Activated naive CD8-positive, alpha-beta T cell treated with anti-CD3 and anti-CD28 coated beads, Interleukin-2, amount 50 U/mL, for 24 hours (primary cell): Measurements from ENCODE around the gene CALHM1.
"Not testable (repeated sequence)": the region's sequence is repeated elsewhere in the genome, so short reads cannot be mapped to it uniquely, and the experiment has no call there.

Experiments
- ATAC-seq: fragments of 150-1000 bp; cut with Tn5 transposase; one replicate; pipeline ENCODE4 v1.10.0; 2021
- DNase-seq: peaks from one replicate; pipeline ENCODE4 v3.0.0; 2021
- H3K27ac Mint-ChIP-seq: one replicate; pipeline ENCODE4 v1.8.0; 2021; ENCODE audit warnings: mild to moderate bottlenecking, mixed read lengths
- H3K27me3 Mint-ChIP-seq: one replicate; pipeline ENCODE4 v1.8.0; 2021; ENCODE audit warnings: mixed read lengths
- H3K36me3 Mint-ChIP-seq: one replicate; pipeline ENCODE4 v1.8.0; 2021; ENCODE audit warnings: low read depth, mixed read lengths
- H3K4me1 Mint-ChIP-seq: one replicate; pipeline ENCODE4 v1.8.0; 2021; ENCODE audit warnings: mixed read lengths
- H3K4me3 Mint-ChIP-seq: one replicate; pipeline ENCODE4 v1.8.0; 2021; ENCODE audit warnings: mild to moderate bottlenecking, moderate library complexity, mixed read lengths
- H3K9me3 Mint-ChIP-seq: one replicate; pipeline ENCODE4 v1.8.0; 2021; ENCODE audit warnings: mixed read lengths

The CALHM1 gene, protein sequence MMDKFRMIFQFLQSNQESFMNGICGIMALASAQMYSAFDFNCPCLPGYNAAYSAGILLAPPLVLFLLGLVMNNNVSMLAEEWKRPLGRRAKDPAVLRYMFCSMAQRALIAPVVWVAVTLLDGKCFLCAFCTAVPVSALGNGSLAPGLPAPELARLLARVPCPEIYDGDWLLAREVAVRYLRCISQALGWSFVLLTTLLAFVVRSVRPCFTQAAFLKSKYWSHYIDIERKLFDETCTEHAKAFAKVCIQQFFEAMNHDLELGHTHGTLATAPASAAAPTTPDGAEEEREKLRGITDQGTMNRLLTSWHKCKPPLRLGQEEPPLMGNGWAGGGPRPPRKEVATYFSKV

DNA sequence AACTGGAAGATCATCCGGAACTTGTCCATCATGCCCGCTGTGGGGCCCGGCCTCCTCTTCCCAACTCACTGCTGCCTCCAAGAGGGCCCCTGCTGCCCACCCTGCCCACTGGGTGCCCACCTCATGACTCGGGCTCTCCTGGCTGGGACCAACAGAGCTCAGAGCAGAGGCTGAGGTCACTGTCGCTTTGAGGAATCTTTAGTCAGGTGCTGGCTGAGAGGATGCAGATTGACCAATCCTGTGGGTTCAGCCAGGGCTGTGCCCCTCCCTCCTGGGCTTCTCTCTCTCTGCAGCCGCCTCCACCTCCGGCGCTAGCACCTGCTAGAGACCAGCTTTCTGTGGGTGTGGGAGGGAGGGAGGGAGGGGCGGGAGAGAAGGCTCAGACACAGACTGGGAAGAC is at the start of gene CALHM1:
Gene CALHM1, minus strand, starts transcription at position 181 of the 400 bp plus-strand sequence. Its CDS starts 149 bp downstream, at position 32.
- H3K27ac Mint-ChIP-seq: no peak within 1 kb of the TSS
- no peaks in the 10 kb centered on the region for H3K36me3 Mint-ChIP-seq
- H3K4me3 Mint-ChIP-seq: no peak within 1 kb of the TSS
- ATAC-seq (peak; percentile 30), DNase-seq (no peak)
- peaks cover 5% of the 10 kb centered on the region for H3K4me1 Mint-ChIP-seq
- H3K27me3 Mint-ChIP-seq: no peaks in the 10 kb centered on the region
- no peaks in the 10 kb centered on the region for H3K9me3 Mint-ChIP-seq

DNA sequence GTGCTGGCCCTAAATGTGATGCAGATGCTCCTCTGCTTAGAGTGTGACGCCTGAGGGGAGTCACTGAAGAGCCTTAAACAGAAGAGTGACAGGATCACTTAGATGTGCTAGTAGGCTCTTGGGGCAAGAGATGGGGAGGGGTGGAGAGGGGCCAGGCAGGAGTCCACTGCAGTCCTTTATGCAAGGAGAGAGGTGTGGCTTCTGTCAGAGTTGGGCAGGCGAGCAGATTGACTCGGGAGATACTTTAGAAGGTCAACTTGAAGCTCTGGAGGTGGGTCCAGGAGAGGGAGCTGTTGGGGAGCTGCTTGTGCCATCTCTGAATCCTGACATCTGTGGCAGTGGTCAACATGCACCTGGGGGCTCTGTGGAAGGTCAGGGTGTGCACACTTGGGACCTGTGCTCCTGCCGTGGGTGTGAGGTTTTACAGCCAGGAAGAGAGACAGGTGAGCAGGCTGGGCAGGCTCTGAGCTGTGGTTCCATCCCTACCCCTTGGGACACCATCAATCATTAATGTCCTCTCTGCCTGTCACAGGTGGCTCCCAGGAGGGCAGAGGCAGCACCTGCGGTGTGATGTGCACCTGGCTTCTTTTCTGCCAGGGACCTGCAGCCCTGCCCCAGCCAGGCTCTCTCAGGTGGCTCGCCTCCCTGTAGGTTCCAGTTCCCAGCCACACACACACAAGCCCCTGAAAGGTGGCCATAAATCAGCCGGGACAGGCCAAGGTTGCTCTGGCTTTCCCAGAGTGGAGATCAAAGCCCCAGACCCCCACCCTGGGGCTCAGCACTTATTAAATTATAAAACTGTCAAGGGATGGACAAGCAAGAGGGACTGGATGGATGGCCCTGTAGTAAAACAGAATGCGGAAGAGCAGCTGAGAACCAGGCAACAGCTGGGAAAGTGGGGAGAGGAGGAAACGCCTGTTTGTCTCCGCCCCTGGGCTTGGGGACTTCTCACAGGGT is 48.8 kb upstream of the CALHM1 start:
- DNase-seq (no peak), ATAC-seq (no peak)
- H3K4me1 Mint-ChIP-seq: peaks cover 14% of the 10 kb centered on the region
- no peak overlapping the region for H3K27ac Mint-ChIP-seq
- no peak overlapping the region for H3K4me3 Mint-ChIP-seq
- H3K9me3 Mint-ChIP-seq: no peaks in the 10 kb centered on the region
- H3K36me3 Mint-ChIP-seq: peaks cover 1% of the 10 kb centered on the region
- H3K27me3 Mint-ChIP-seq: peaks cover 41% of the 10 kb centered on the region

DNA sequence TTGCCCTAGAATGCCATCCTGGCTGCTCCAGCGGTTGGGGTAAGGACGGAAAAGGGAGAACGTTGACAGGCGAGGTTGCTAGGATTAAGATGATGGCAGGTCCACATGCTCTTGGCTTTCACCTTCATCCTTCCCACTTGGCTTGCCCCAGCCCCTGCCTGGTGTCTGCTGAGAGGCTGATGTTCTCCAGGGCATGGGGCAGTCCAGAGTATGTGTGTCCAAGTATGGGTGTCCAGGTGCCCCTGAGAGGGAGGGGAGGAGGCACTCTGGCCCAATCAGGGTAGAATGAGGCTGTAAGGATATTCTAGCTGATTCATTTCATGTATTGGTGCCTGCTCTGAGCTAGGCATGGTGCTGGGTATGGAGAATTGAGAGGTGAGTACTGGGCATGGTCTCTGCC is 47.4 kb upstream of the CALHM1 start:
- peaks cover 53% of the 10 kb centered on the region for H3K27me3 Mint-ChIP-seq
- ATAC-seq (no peak), DNase-seq (no peak)
- H3K27ac Mint-ChIP-seq: no peak overlapping the region
- H3K4me1 Mint-ChIP-seq: peaks cover 15% of the 10 kb centered on the region
- H3K9me3 Mint-ChIP-seq: no peaks in the 10 kb centered on the region
- peaks cover 1% of the 10 kb centered on the region for H3K36me3 Mint-ChIP-seq
- H3K4me3 Mint-ChIP-seq: no peak overlapping the region

DNA sequence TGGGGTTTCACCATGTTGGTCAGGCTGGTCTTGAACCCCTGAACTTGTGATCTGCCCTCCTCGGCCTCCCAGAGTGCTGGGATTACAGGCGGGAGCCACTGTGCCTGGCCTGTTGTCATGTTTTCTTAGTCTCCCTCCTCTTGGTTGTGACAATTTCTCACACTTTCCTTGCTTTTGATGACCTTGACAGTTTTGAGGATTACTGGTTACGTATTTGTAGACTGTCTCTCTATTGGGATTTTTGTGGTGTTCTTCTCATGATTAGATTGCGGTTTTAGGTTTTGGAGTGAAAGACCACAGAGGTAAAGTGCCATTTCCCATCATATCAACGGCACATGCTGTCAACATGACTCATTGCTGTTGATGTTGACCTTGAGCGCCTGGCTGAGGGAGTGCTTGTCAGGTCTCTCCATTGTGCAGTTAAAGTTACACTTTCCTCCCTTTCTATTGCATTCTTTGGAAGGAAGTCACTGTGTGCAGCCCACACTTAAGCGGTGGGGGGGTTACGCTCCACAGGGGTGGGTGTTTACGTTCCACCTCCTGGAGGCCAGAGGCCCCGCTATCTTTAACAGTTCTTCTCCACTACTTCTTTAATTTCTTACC is 45.6 kb upstream of the CALHM1 start:
- H3K27me3 Mint-ChIP-seq: peaks cover 63% of the 10 kb centered on the region
- peaks cover 26% of the 10 kb centered on the region for H3K4me1 Mint-ChIP-seq
- H3K27ac Mint-ChIP-seq: peak overlapping the region; percentile 79
- H3K4me3 Mint-ChIP-seq: peak overlapping the region; percentile 36
- peaks cover 1% of the 10 kb centered on the region for H3K36me3 Mint-ChIP-seq
- peak; percentile 92 for ATAC-seq
- DNase-seq: no peak
- H3K9me3 Mint-ChIP-seq: no peaks in the 10 kb centered on the region

DNA sequence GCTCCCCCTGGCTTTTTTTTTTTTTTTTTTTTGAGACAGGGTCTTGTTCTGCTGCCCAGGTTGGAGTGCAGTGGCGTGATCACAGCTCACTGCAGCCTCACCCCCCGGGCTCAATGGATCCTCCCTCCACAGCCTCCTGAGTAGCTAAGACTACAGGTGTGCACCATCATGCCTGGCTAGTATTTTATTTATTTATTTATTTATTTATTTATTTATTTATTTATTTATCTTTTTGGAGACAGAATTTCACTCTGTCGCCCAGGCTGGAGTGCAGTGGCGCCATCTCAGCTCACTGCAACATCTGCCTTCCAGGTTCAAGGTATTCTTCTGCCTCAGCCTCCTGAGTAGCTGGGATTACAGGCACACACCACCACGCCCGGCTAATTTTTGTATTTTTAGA is 45.1 kb upstream of the CALHM1 start:
- DNase-seq, H3K36me3 Mint-ChIP-seq, H3K9me3 Mint-ChIP-seq, H3K4me3 Mint-ChIP-seq, ATAC-seq, H3K27ac Mint-ChIP-seq: not testable (repeated sequence)
- peaks cover 26% of the 10 kb centered on the region for H3K4me1 Mint-ChIP-seq
- H3K27me3 Mint-ChIP-seq: peaks cover 67% of the 10 kb centered on the region

DNA sequence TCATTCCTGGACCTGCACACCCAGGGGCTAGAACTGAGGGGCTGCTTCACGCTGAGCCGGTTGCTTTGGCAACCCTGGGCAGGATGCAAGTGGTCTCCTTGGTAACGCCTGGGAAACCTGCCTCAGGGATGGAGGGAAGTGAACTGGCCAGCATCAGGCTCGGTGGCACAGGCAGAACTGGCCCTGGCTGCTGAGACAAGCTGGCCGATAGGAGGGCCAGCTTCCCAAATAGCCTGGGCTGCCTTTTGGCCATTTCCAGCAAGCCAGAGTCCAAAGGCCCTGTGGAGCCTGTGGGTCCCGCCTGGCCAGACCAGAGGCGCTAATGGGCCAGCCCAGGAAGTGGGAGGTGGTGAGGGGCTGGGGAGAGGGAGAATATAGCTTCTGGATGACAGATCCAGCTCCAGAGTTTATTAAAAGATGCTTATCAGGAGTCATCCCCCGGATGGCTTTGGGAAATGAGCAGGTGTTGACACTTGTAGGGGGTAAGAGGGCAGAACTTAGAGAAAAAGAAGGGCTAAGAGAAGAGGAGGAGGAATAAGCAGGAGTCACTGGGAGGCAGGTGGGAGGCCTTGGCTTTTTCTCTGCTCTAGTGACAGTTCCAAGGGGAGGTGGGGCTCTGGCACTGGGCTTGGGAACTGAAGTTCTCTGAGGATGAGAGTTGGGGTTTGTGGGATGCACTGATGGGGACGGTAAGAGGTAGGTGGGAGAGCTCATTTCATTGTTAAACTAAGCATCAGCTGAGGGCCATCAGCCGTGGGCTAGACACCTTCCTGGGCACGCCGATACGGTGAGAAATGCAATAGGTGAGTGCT is 44.4 kb upstream of the CALHM1 start:
- H3K36me3 Mint-ChIP-seq: peaks cover 1% of the 10 kb centered on the region
- no peaks in the 10 kb centered on the region for H3K9me3 Mint-ChIP-seq
- no peak overlapping the region for H3K27ac Mint-ChIP-seq
- H3K4me1 Mint-ChIP-seq: peaks cover 26% of the 10 kb centered on the region
- no peak overlapping the region for H3K4me3 Mint-ChIP-seq
- no peak for DNase-seq
- peaks cover 70% of the 10 kb centered on the region for H3K27me3 Mint-ChIP-seq
- no peak for ATAC-seq

DNA sequence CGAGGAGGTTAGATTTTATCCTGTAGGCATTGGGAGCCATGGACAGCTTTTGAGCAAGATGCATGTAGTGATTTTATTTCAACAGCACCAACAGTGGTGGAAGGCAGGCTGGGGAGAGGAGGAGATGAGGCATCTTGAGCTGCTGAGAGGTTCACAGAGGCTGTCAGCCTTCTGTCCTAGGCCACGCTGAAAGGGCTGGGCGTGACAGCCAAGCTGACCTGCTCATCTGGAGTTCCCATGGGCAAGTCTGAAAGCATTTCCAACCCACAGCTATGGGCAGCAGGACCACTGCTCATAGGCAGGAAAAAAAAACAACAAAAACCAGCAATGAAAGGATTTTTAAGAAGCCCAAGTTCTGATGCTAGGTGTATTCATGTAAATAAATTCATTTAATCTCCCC is 42.5 kb upstream of the CALHM1 start:
- DNase-seq (no peak), ATAC-seq (no peak)
- Mint-ChIP-seq H3K9me3 (no peaks in the 10 kb centered on the region), H3K4me3 (no peak overlapping the region), H3K4me1 (peaks cover 26% of the 10 kb centered on the region), H3K27ac (no peak overlapping the region), H3K36me3 (peaks cover 1% of the 10 kb centered on the region), H3K27me3 (peaks cover 67% of the 10 kb centered on the region)

DNA sequence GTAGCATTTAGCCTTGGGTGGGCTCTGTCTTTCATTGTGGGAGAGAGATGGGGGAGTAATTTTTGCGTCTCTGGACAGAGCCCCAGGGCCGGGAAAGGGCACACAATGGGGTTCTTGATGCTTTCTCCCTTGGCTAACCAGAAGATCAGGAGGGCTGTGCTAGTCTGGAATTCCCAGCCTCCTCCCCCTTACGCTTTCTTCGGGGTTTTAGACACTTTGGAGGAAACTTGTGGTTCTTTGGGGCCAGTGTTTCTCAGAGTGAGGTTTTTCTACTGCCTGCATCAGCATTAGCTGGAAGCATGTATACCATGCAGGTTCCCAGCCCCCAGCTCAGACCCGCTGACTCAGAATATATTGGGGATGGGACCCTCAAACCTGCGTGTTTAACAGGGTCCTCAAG is 41.8 kb upstream of the CALHM1 start:
- H3K36me3 Mint-ChIP-seq: peaks cover 1% of the 10 kb centered on the region
- no peak overlapping the region for H3K27ac Mint-ChIP-seq
- DNase-seq (no peak), ATAC-seq (no peak)
- no peaks in the 10 kb centered on the region for H3K9me3 Mint-ChIP-seq
- no peak overlapping the region for H3K4me3 Mint-ChIP-seq
- peaks cover 26% of the 10 kb centered on the region for H3K4me1 Mint-ChIP-seq
- peaks cover 68% of the 10 kb centered on the region for H3K27me3 Mint-ChIP-seq

DNA sequence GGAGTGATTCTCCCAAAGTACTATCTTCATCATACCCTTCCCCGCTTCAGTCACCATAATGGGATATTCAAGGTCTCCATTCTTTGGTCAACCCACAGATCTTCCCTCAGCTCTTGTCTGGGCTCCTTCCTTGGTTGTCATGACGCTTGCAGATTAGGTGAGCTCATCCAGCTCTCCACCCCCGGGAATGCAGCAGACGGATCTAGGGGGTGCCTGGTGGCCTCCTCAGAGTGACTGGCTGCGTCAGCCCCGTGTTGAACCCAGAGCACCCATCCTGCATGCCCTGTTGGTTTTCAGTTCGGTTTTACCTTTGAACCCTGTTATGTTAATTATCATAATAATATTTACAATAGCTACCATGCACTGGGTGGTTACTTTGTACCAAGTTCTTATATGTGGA is 41.2 kb upstream of the CALHM1 start:
- peaks cover 1% of the 10 kb centered on the region for H3K36me3 Mint-ChIP-seq
- DNase-seq: no peak
- no peaks in the 10 kb centered on the region for H3K9me3 Mint-ChIP-seq
- H3K27me3 Mint-ChIP-seq: peaks cover 74% of the 10 kb centered on the region
- no peak for ATAC-seq
- H3K27ac Mint-ChIP-seq: no peak overlapping the region
- H3K4me1 Mint-ChIP-seq: peaks cover 26% of the 10 kb centered on the region
- H3K4me3 Mint-ChIP-seq: no peak overlapping the region

DNA sequence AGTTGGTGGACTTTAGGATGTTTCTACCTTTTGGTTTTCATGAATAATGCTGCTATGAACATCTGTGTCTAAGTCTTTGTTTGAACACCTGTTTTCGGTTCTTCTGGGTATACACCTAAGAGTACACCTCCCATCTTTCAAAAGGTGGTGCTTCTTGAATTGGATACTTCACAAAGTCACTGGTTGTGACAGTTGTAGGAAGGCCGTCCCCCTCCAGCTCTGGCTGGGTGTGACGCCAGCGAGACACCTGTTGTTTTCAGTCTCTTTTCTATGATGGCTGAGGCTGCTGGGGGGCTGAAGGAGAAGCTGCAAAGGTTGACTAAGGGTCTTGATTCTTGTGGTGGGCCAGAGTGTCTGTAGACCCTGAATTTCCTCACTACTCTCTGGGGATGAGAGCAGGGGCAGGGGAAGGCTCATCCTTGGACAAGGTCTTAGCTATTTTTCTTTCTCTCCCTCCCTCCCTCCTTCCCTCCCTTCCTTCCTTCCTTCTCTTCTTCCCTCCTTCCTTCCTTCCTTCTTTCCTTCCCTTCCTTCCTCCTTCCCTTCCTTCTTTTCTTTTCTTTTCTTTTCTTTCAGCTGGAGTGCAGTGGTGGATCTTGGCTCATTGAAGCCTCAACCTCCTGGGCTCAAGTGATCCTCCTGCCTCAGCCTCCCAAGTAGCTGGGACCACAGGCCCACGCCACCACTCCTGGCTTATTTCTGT is 40.4 kb upstream of the CALHM1 start:
- no peak for ATAC-seq
- H3K36me3 Mint-ChIP-seq: no peaks in the 10 kb centered on the region

DNA sequence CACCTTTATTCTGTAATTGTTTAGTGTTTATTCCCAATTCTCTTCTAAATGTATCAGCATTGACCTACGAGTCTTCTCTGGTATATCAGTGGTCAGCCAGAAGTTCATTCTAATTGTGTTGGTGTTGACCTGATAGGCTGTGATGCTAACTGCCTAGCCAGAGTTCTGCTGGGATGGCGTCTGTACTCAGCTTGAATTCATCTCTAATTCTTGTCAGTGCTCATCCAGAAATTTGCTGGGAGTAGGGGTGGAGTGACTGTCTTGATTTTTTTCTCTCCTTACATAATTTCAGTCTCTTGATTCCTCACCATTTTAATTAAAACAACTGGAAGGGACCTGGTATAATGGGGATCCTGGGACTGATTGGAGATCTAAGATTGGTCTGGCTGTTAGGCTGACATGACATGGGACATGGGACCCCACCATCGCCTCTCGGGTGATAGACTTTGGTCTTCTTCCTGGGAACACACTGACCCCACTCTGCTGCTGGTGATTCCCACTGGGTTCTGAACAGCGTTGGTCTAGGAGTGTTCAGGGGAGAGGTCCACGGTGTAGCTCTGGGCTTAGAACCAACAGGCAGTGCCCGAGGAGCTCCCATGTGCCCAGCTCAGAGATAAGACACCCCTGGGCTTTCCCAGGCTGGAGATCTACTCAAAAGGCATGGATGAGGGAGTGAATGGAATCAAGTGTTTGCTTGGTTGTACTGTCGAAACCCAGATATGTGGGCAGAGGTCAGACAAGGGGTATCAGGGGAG is 38.6 kb upstream of the CALHM1 start:
- H3K27me3 Mint-ChIP-seq: peaks cover 80% of the 10 kb centered on the region
- no peaks in the 10 kb centered on the region for H3K36me3 Mint-ChIP-seq
- H3K9me3 Mint-ChIP-seq: no peaks in the 10 kb centered on the region
- H3K4me1 Mint-ChIP-seq: peaks cover 23% of the 10 kb centered on the region
- ATAC-seq (no peak), DNase-seq (no peak)
- H3K27ac Mint-ChIP-seq: no peak overlapping the region
- no peak overlapping the region for H3K4me3 Mint-ChIP-seq

More for the DNA sequence above, 40.4 kb upstream of the CALHM1 start:
- Mint-ChIP-seq H3K4me3 (no peak overlapping the region), H3K4me1 (peaks cover 21% of the 10 kb centered on the region), H3K27ac (no peak overlapping the region), H3K27me3 (peaks cover 78% of the 10 kb centered on the region), H3K9me3 (no peaks in the 10 kb centered on the region)
- no peak for DNase-seq

DNA sequence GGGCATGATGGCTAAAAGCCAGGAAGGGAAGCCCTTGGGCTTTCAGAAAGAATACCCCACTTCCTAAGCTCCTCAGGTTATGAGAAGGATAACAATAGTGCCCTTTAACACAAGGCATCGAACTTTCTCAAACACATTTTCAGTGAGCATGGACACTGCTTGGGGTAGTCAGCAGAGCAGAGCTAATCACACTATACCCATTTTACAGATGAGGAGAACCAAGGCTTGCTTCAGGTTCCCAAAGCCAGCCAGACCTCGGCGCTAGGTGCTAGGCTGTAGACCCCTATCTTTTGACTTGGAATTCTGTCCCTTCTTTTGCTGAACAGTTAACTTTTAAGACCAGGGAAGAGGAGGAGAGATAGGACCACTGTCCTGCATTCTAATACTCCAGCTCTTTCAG is 36.6 kb upstream of the CALHM1 start:
- ATAC-seq (no peak), DNase-seq (no peak)
- Mint-ChIP-seq H3K36me3 (no peaks in the 10 kb centered on the region), H3K4me3 (no peak overlapping the region), H3K27me3 (peaks cover 69% of the 10 kb centered on the region), H3K27ac (no peak overlapping the region), H3K9me3 (no peaks in the 10 kb centered on the region), H3K4me1 (peaks cover 27% of the 10 kb centered on the region)
